NB4 (cell line): Measurements from ENCODE around the gene PRSS2.

Experiments
- DNase-seq: peaks from one replicate; pipeline ENCODE4 v3.0.0; 2010; ENCODE audit warnings: low read depth
- H3K4me3 ChIP-seq: one replicate; pipeline ENCODE4 v1.5.1; 2011; ENCODE audit warnings: mild to moderate bottlenecking, low read depth, low read length, moderate library complexity
- CTCF ChIP-seq: IDR thresholded peaks from one replicate; pipeline ENCODE4 v1.5.1; 2012; ENCODE audit warnings: low read depth, low read length
- MYC ChIP-seq: IDR thresholded peaks from 2 replicates; pipeline ENCODE4 v1.6.1; 2011; ENCODE audit warnings: low read depth, low read length
- POLR2A ChIP-seq: IDR thresholded peaks from 2 replicates; pipeline ENCODE4 v1.6.1; 2011; ENCODE audit warnings: mild to moderate bottlenecking; ENCODE audit not compliant: insufficient read length; ENCODE audit errors: extremely low read depth
- TF ChIP-seq, protein P1 (sequence below): IDR thresholded peaks from 2 replicates; pipeline ENCODE4 v1.6.1; 2011; ENCODE audit warnings: low read depth, low read length

PRSS2 gene

DNA sequence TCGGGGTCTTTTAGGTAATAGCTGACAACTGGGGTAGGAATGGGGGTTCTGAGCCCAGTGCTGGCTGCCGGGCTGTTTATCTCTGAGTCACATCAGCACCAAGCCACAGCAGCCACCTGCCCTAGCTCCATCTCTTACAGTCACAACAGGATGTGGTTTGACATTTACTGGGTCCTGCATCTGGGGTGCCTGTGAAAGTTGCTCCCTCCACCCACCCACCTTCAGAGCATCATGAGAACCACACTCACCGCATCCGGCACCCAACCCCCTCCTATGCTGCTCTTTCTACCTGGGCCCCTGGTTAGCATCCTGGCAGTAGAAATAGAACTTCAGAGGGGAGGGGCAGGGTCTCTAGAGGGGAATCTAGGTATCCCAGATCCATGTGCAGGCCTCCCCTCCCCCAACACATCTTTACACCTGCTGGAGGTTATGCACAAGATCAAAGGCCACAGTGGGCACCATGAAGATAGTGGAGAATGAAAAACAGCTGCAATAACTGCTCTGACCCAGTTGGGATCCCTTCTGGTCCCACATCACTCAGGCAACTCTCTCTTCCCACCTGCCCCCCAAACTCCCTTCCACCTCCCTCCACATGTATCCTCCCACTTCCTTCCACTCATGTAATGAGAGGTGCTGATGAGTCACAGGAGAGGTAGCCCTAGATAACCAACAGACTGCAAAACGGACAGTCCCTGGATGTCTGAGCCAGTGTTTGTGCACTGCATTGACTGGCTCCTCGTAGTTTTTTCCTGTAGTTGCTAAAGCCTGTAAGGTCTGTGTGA is 38.2 kb downstream of the PRSS2 start:
- TF ChIP-seq POLR2A (no peak), MYC (no peak), CTCF (no peak)
- TF ChIP-seq, protein P1, sequence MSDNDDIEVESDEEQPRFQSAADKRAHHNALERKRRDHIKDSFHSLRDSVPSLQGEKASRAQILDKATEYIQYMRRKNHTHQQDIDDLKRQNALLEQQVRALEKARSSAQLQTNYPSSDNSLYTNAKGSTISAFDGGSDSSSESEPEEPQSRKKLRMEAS = no peak
- no peak overlapping the region for H3K4me3 ChIP-seq
- DNase-seq = peak; percentile 54

- TF ChIP-seq, protein P1 = no peak
- TF ChIP-seq POLR2A (no peak), MYC (no peak), CTCF (no peak)
- H3K4me3 ChIP-seq = no peak overlapping the region
Observed at GRCh38 chr7:142809671-142810070, 38.9 kb downstream of the PRSS2 start.

DNA sequence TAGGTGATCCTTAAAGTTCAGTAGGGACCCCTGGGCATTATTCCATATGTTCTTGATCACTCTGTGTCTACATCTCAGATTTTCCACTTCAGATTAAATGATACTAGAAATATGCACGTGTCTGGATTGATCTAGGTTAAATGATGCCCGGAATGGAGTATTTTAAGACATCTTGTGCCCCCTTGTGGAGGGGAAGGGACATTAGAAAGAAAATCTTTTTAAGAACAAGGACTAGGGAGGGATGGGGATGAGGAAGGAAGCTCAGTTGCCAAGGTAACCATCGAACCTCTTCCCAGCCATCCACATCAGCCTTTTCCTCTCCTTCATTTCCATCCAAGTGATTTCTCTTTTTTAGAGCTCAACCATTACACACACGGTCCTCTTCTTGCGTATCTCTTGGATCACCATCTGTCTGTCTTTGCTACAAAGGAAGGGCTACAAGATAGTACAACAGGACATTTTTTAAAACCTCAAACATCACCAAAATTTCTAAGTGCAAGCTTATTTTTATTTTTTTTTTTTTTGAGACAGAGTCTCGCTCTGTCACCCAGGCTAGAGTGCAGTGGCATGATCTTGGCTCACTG is 40.5 kb downstream of the PRSS2 start:
- peak; percentile 64 for DNase-seq
- H3K4me3 ChIP-seq = no peak overlapping the region
- TF ChIP-seq CTCF (peak; percentile 59), POLR2A (no peak), MYC (peak; percentile 36; the same call in 1 of the 2 replicates)
- TF ChIP-seq, protein P1 = peak; percentile 52

More at GRCh38 chr7:142809671-142810070, 38.9 kb downstream of the PRSS2 start:
- no peak for DNase-seq

GRCh38 chr7:142812437-142813215 is 41.9 kb downstream of the PRSS2 start:
- H3K4me3 ChIP-seq = no peak overlapping the region
- DNase-seq = peak; percentile 34

More at GRCh38 chr7:142812437-142813215, 41.9 kb downstream of the PRSS2 start:
- TF ChIP-seq, protein P1 = no peak
- TF ChIP-seq POLR2A (no peak), CTCF (no peak), MYC (no peak)
